Activated CD4-positive, alpha-beta T cell treated with anti-CD3 and anti-CD28 coated beads, Interleukin-2, amount 10 ng/mL, durations not matched to agents 24 days and 14 days (primary cell): ENCODE measurements around the gene KCND3. TPM values are rescaled to one million over a fixed set of nuclear protein-coding genes. Genes with fewer than 3 reads are reported as not detected.

Experiments
- DNase-seq: peaks from one replicate; pipeline ENCODE4 v3.0.0; 2022
- H3K27ac Mint-ChIP-seq: one replicate; pipeline ENCODE4 v1.8.0; 2022; ENCODE audit warnings: mild to moderate bottlenecking, mixed read lengths
- H3K27me3 Mint-ChIP-seq: one replicate; pipeline ENCODE4 v1.8.0; 2022; ENCODE audit warnings: mixed read lengths
- H3K36me3 Mint-ChIP-seq: one replicate; pipeline ENCODE4 v1.8.0; 2022; ENCODE audit warnings: low read depth, mild to moderate bottlenecking, mixed read lengths
- H3K4me1 Mint-ChIP-seq: one replicate; pipeline ENCODE4 v1.8.0; 2021; ENCODE audit warnings: mixed read lengths
- H3K4me3 Mint-ChIP-seq: one replicate; pipeline ENCODE4 v1.8.0; 2022; ENCODE audit warnings: mild to moderate bottlenecking, moderate library complexity, mixed read lengths
- H3K9me3 Mint-ChIP-seq: one replicate; pipeline ENCODE4 v1.8.0; 2021; ENCODE audit warnings: mixed read lengths
- intact Hi-C: fragments of 100-400 bp; cut with micrococcal nuclease; formaldehyde crosslinking; loops from one replicate; pipeline ENCODE4 v1.15.1; 2023
- total RNA-seq: library from RNA; stranded (reverse); gene quantifications from 2 replicates; pipeline ENCODE4 v1.2.3, GENCODE V29; 2022

KCND3 gene
- total RNA-seq, 1 donor from 2014 or later, result not detected

DNA sequence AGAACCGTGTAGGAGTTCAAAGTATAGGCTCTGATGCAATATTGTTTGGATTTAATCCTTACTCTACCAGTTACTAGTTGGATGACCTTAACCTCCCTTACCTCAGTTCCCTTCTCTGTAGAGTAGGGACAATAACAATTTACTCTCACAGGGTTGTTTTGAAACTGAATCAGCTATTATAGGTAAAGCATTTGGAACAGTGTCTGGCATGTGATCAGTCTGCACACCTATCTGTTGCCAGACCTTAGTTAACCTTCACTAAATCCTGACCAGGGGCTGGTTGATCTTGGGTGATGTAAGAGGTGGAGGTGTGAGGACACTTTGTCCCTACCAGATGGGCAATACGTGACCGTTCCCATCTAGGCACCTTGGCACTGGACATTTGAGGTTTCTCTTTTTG, 126.9 kb downstream of the KCND3 start:
- intact Hi-C loops, result no loop called here
- H3K4me1 Mint-ChIP-seq, result peaks cover 3% of the 10 kb centered on the region
- no peak for DNase-seq
- H3K27me3 Mint-ChIP-seq, result peaks cover 19% of the 10 kb centered on the region
- H3K4me3 Mint-ChIP-seq, result no peak overlapping the region
- no peaks in the 10 kb centered on the region for H3K9me3 Mint-ChIP-seq
- no peaks in the 10 kb centered on the region for H3K36me3 Mint-ChIP-seq
- no peak overlapping the region for H3K27ac Mint-ChIP-seq

DNA sequence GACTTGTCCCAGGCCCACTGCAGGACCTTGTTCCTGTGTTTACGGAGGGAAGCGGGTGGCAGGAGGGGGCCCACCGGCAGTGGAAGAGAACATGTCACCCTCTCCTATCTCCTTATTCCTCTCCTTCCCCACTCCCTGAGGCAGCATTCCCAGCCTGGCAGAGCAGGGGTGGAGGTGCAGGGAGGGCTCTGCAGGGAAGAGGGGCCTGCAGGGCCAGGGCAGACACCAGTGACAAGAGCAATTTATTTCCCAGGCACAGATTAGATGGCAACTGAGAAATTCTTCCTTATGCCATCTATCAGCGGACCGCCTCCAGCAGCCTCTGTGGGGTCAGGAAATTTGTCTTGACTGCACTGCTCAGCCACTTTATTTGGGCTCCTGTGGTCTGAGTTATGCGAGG, 127.9 kb downstream of the KCND3 start:
- intact Hi-C loops, result no loop called here
- Mint-ChIP-seq H3K4me1 (peaks cover 3% of the 10 kb centered on the region), H3K27ac (no peak overlapping the region), H3K9me3 (no peaks in the 10 kb centered on the region), H3K27me3 (peaks cover 19% of the 10 kb centered on the region), H3K4me3 (no peak overlapping the region), H3K36me3 (no peaks in the 10 kb centered on the region)
- DNase-seq, result no peak

GRCh38 chr1:111857194-111857651, 132.2 kb downstream of the KCND3 start:
- H3K4me3 Mint-ChIP-seq, result no peak overlapping the region
- DNase-seq, result no peak
- H3K36me3 Mint-ChIP-seq, result no peaks in the 10 kb centered on the region
- intact Hi-C loops, result no loop called here
- H3K27me3 Mint-ChIP-seq, result peaks cover 6% of the 10 kb centered on the region
- H3K9me3 Mint-ChIP-seq, result no peaks in the 10 kb centered on the region
- H3K27ac Mint-ChIP-seq, result no peak overlapping the region
- H3K4me1 Mint-ChIP-seq, result no peaks in the 10 kb centered on the region

GRCh38 chr1:111856411-111857185, 132.9 kb downstream of the KCND3 start:
- no peak overlapping the region for H3K27ac Mint-ChIP-seq
- DNase-seq, result no peak
- no peaks in the 10 kb centered on the region for H3K4me1 Mint-ChIP-seq

DNA sequence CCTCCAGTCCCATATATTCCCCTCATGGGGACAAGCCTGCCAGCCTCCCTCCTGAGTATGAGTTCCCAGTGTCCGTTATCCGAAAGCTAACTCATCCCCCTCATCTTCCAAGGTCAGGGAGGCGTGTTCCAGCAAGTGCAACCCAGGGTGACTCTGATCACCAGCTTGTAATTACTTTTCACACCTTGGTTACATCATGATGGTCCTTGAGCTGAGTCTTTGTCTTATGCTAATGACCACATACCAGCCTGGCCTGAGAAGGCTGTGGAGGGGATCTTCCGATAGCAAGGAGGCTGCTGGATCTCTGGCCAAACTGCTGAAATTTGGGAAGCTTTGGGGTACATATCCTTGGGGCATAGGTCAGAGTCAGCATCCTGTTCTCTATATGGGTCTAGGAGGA, 134.2 kb downstream of the KCND3 start:
- Mint-ChIP-seq H3K27ac (no peak overlapping the region), H3K9me3 (no peaks in the 10 kb centered on the region), H3K27me3 (peaks cover 6% of the 10 kb centered on the region), H3K4me1 (no peaks in the 10 kb centered on the region), H3K4me3 (no peak overlapping the region), H3K36me3 (no peaks in the 10 kb centered on the region)
- intact Hi-C loops, result no loop called here
- DNase-seq, result no peak

More at GRCh38 chr1:111856411-111857185, 132.9 kb downstream of the KCND3 start:
- H3K9me3 Mint-ChIP-seq, result no peaks in the 10 kb centered on the region
- no peak overlapping the region for H3K4me3 Mint-ChIP-seq
- intact Hi-C loops, result no loop called here
- no peaks in the 10 kb centered on the region for H3K36me3 Mint-ChIP-seq
- peaks cover 6% of the 10 kb centered on the region for H3K27me3 Mint-ChIP-seq

GRCh38 chr1:111852261-111852721, 137.2 kb downstream of the KCND3 start:
- Mint-ChIP-seq H3K27ac (no peak overlapping the region), H3K36me3 (no peaks in the 10 kb centered on the region)

DNA sequence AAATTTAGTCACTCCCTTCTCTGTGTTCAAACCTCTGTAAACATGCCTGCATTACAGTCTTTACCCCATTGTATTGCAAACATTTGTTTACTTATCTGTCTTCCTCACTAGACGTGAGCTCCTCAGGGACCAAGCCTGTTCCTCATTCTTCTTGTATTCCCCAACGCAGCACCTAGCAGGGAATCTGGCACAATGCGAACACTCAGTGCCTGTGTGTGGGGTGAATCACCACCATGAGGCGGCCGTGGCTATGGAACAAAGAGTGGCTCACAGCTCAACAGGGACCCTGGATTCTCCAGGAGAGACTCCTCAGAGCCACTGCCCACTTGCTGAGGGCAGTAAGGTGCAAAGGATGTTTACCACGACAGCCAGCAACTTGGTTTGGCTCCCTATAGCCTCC, 137.9 kb downstream of the KCND3 start:
- DNase-seq, result no peak
- Mint-ChIP-seq H3K4me1 (no peaks in the 10 kb centered on the region), H3K27ac (no peak overlapping the region), H3K9me3 (no peaks in the 10 kb centered on the region), H3K27me3 (peaks cover 4% of the 10 kb centered on the region), H3K36me3 (no peaks in the 10 kb centered on the region), H3K4me3 (no peak overlapping the region)
- intact Hi-C loops, result no loop called here

More at GRCh38 chr1:111852261-111852721, 137.2 kb downstream of the KCND3 start:
- intact Hi-C loops, result no loop called here
- H3K27me3 Mint-ChIP-seq, result peaks cover 4% of the 10 kb centered on the region
- no peak for DNase-seq
- no peaks in the 10 kb centered on the region for H3K4me1 Mint-ChIP-seq
- H3K4me3 Mint-ChIP-seq, result no peak overlapping the region
- H3K9me3 Mint-ChIP-seq, result no peaks in the 10 kb centered on the region

GRCh38 chr1:111850109-111850508, 139.4 kb downstream of the KCND3 start:
- Mint-ChIP-seq H3K27me3 (peaks cover 4% of the 10 kb centered on the region), H3K9me3 (no peaks in the 10 kb centered on the region), H3K36me3 (no peaks in the 10 kb centered on the region), H3K4me3 (no peak overlapping the region), H3K4me1 (no peaks in the 10 kb centered on the region), H3K27ac (no peak overlapping the region)
- intact Hi-C loops, result no loop called here
- no peak for DNase-seq

DNA sequence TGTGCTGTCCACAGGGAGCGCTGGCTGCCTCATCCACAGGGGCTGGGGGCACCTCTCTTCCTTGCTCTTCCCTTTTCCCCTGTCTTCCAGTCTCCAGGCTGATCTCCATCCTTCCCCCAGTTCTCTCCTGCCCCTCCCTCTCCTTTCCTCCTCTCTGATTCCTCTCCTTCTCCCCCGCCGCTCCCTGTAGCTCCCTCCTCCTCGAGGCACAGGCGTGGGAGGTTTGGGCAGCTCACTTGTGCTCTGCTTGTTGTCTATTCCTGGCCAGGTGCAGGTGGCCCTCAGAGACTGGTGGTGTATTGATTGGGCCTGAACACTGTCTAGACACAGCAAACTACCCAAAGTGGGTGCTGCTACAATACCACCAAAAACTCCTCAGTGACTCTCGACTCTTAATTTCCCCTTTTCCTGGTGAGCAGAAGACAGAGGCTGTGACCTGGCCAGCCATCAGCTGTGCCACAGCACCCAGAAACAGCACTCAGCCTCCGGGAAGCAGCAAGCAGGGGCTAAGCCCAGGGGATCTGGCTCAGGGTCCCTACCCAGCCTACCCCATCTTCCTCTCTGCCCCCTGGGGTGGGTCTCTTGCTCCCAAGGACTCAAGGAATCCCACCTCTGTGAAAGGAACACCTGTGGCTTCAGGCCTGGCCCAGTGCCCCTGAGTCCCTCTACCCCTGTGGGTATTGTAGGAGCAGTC, 140.5 kb downstream of the KCND3 start:
- Mint-ChIP-seq H3K36me3 (no peaks in the 10 kb centered on the region), H3K9me3 (no peaks in the 10 kb centered on the region), H3K4me1 (no peaks in the 10 kb centered on the region), H3K27ac (no peak overlapping the region), H3K27me3 (peaks cover 11% of the 10 kb centered on the region), H3K4me3 (no peak overlapping the region)
- DNase-seq, result no peak
- intact Hi-C loops, result no loop called here

DNA sequence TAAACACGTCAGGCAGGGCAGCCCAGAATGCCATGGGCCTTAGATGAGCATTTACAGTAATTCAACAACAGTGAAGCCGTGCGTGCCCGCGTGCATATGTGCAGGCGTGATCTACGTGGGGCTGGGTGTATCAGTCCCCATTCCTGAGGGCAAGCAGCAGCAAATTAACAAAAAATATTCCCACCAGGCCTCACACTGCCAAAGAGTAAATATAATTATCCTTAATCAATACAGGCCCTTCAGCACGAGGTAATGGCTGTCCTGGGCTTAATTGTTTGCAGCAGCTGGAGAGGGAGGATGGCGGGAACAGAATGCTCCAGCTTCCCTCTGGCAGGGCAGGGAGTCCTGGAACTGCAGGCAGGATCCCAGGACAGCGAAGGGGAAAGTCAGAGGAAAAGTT, 142.0 kb downstream of the KCND3 start:
- DNase-seq, result no peak
- Mint-ChIP-seq H3K4me1 (no peaks in the 10 kb centered on the region), H3K4me3 (no peak overlapping the region), H3K9me3 (no peaks in the 10 kb centered on the region), H3K36me3 (no peaks in the 10 kb centered on the region), H3K27ac (no peak overlapping the region), H3K27me3 (peaks cover 9% of the 10 kb centered on the region)
- intact Hi-C loops, result no loop called here

DNA sequence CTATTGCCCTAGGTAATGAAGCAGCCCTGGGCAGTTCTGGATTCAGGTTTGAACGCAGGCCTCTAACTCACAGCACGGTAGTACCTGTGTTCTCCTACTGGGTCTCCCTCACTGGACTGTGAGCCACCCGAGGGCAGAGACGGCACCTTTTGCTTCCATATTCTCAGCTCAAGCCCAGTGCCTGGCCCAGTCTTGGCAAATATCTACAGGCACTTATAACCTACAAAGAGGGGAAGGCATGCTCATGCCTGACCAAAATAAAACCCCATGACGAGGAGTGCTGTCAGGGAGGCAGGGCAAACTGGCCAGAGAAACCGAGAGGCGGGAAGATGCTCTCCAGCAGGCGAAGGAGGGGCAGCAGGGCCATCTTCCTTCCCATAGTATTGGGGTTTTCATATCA, 142.6 kb downstream of the KCND3 start:
- H3K27me3 Mint-ChIP-seq, result peaks cover 9% of the 10 kb centered on the region
- intact Hi-C loops, result no loop called here
- no peak overlapping the region for H3K27ac Mint-ChIP-seq
- no peak overlapping the region for H3K4me3 Mint-ChIP-seq
- no peaks in the 10 kb centered on the region for H3K9me3 Mint-ChIP-seq
- no peak for DNase-seq
- H3K36me3 Mint-ChIP-seq, result no peaks in the 10 kb centered on the region
- H3K4me1 Mint-ChIP-seq, result no peaks in the 10 kb centered on the region

DNA sequence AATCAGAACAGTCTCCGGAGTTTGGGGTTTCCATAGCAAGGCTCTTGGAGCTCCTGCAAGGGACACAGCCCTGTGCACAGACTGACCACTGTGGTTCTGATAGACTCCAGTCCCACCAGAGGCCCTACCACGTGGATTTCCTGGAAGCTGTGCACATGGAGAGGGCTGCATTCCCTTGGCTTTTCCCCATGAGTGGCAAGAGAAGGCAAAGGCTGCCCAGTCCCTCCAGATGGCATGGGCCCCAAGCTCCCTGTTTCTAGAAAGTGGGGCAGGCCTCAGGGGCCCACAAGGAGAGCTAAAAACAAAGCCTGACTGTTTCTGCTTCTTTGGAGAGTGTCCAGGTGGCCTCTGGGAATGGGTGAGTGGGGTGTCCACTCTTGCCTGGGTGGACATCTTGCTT, 146.3 kb downstream of the KCND3 start:
- no peaks in the 10 kb centered on the region for H3K36me3 Mint-ChIP-seq
- H3K9me3 Mint-ChIP-seq, result no peaks in the 10 kb centered on the region
- no peak for DNase-seq
- intact Hi-C loops, result no loop called here
- no peak overlapping the region for H3K4me3 Mint-ChIP-seq
- H3K4me1 Mint-ChIP-seq, result no peaks in the 10 kb centered on the region
- H3K27ac Mint-ChIP-seq, result no peak overlapping the region
- H3K27me3 Mint-ChIP-seq, result peaks cover 7% of the 10 kb centered on the region

- Mint-ChIP-seq H3K4me3 (no peak overlapping the region), H3K36me3 (no peaks in the 10 kb centered on the region), H3K27ac (no peak overlapping the region), H3K9me3 (no peaks in the 10 kb centered on the region), H3K4me1 (no peaks in the 10 kb centered on the region), H3K27me3 (peaks cover 7% of the 10 kb centered on the region)
- intact Hi-C loops, result no loop called here
- no peak for DNase-seq
These were observed 147.1 kb downstream of the KCND3 start for GRCh38 chr1:111842411-111842810.

GRCh38 chr1:111841746-111842145, 147.7 kb downstream of the KCND3 start:
- no peaks in the 10 kb centered on the region for H3K36me3 Mint-ChIP-seq
- DNase-seq, result no peak
- H3K4me3 Mint-ChIP-seq, result no peak overlapping the region
- no peaks in the 10 kb centered on the region for H3K9me3 Mint-ChIP-seq
- no peaks in the 10 kb centered on the region for H3K4me1 Mint-ChIP-seq
- no peak overlapping the region for H3K27ac Mint-ChIP-seq
- peaks cover 7% of the 10 kb centered on the region for H3K27me3 Mint-ChIP-seq
- intact Hi-C loops, result no loop called here
